SH-SY5Y (cell line): ENCODE measurements around the gene WDR19.

ENCODE experiments used
- GATA2 ChIP-seq: IDR thresholded peaks from 2 replicates; pipeline ENCODE4 v1.6.1; 2011; ENCODE audit warnings: mild to moderate bottlenecking, low read depth, low read length
- GATA3 ChIP-seq: IDR thresholded peaks from 2 replicates; pipeline ENCODE4 v1.6.1; 2011; ENCODE audit warnings: low read depth, mild to moderate bottlenecking, low read length, moderate library complexity

- no peak for TF ChIP-seq GATA2
- no peak for TF ChIP-seq GATA3
Measured at GRCh38 chr4:39303871-39304270, 121.5 kb downstream of the WDR19 start.
